ENCODE data around the gene CHRNG.

DNA sequence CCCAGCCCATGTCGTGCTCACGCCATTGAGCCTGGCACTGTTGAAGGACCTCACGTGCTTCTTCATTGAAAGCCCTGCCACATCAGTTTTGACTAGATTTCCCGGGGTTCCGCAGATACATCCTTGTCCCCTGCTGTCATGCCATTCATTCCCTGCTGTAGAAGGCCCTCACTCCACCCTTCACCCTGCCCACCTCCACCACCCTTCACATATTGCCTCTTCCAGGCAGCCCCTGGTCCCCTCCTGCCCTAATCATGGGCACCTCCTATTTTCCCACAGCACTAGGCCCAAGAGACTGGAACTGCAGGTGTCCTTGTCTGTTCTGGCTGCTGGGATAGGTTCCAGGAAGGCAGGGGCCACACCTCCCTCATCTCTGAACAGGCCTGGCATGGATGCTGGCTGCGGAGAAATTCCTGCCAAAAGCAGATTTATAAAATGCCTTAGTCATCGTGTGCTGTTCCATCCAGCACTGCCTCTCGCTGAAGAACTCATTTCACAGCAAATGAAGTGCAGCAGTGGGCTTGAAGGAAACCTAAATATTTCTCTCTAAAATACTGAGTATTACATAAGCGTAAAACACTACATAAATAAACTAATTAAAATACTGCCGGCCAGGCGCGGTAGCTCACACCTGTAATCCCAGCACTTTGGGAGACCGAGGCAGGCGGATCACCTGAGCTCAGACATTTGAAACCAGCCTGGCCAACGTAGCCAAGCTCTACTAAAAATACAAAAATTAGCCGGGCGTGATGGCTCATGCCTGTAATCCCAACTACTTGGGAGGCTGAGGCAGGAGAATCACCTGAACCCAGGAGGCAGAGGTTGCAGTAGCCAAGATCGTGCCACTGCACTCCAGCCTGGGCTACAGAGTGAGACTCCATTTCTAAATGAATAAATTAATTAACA is 49.4 kb downstream of the CHRNG start:
- TF ChIP-seq, protein P1, sequence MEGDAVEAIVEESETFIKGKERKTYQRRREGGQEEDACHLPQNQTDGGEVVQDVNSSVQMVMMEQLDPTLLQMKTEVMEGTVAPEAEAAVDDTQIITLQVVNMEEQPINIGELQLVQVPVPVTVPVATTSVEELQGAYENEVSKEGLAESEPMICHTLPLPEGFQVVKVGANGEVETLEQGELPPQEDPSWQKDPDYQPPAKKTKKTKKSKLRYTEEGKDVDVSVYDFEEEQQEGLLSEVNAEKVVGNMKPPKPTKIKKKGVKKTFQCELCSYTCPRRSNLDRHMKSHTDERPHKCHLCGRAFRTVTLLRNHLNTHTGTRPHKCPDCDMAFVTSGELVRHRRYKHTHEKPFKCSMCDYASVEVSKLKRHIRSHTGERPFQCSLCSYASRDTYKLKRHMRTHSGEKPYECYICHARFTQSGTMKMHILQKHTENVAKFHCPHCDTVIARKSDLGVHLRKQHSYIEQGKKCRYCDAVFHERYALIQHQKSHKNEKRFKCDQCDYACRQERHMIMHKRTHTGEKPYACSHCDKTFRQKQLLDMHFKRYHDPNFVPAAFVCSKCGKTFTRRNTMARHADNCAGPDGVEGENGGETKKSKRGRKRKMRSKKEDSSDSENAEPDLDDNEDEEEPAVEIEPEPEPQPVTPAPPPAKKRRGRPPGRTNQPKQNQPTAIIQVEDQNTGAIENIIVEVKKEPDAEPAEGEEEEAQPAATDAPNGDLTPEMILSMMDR (IDR thresholded peaks at IDR 0.05; ENCODE audit: low read depth, low read length): no peak
- TF ChIP-seq EZH2phosphoT487 (IDR thresholded peaks at IDR 0.05; ENCODE audit: low read depth): no peak

All from OCI-LY3 (cell line).